Smooth muscle cell (in vitro differentiated cells): ENCODE results near the gene SCRN2. TPM values are rescaled to one million over a fixed set of nuclear protein-coding genes. Genes with fewer than 3 reads are reported as not detected.

Source experiments
- DNase-seq: peaks from one replicate; lab custom pipeline; 2025; ENCODE audit not compliant: unreplicated experiment; lab: John Stamatoyannopoulos, UW
- H2AFZ ChIP-seq: fragments of 200-600 bp; sonication (generic); 2 replicates; pipeline ENCODE4 v1.6.0; 2016; ENCODE audit warnings: antibody characterized with exemption, low read depth, mild to moderate bottlenecking
- H3F3A ChIP-seq: fragments of 200-600 bp; sonication (generic); 2 replicates; pipeline ENCODE4 v1.6.0; 2017; ENCODE audit warnings: antibody characterized with exemption, low read depth
- H3K27ac ChIP-seq: fragments of 200-600 bp; sonication (generic); 2 replicates; pipeline ENCODE4 v1.5.1; 2016; ENCODE audit warnings: low read depth, mild to moderate bottlenecking
- H3K27me3 ChIP-seq: fragments of 200-600 bp; sonication (generic); 2 replicates; pipeline ENCODE4 v1.6.1; 2016; ENCODE audit warnings: low read depth, mild to moderate bottlenecking
- H3K36me3 ChIP-seq: fragments of 200-600 bp; sonication (generic); 2 replicates; pipeline ENCODE4 v1.5.1; 2016; ENCODE audit warnings: low read depth
- H3K4me1 ChIP-seq: fragments of 200-600 bp; sonication (generic); 2 replicates; pipeline ENCODE4 v1.5.1; 2016; ENCODE audit warnings: low read depth
- H3K4me2 ChIP-seq: fragments of 200-600 bp; sonication (generic); 2 replicates; pipeline ENCODE4 v1.6.0; 2016; ENCODE audit warnings: mild to moderate bottlenecking
- H3K4me3 ChIP-seq: fragments of 200-600 bp; sonication (generic); 2 replicates; pipeline ENCODE4 v1.5.1; 2016; ENCODE audit warnings: mild to moderate bottlenecking
- H3K79me2 ChIP-seq: fragments of 200-600 bp; sonication (generic); 2 replicates; pipeline ENCODE4 v1.6.0; 2016; ENCODE audit warnings: low read depth, mild to moderate bottlenecking
- H3K9ac ChIP-seq: fragments of 200-600 bp; sonication (generic); 2 replicates; pipeline ENCODE4 v1.6.0; 2016; ENCODE audit warnings: low read depth
- H3K9me3 ChIP-seq: fragments of 200-600 bp; sonication (generic); replicated peaks from 2 replicates; pipeline ENCODE4 v1.5.1; 2016; ENCODE audit warnings: low read depth
- H4K20me1 ChIP-seq: fragments of 200-600 bp; sonication (generic); 2 replicates; pipeline ENCODE4 v1.6.0; 2016; ENCODE audit warnings: low read depth
- CTCF ChIP-seq: fragments of 200-600 bp; sonication (generic); IDR thresholded peaks from 2 replicates; pipeline ENCODE4 v1.5.1; 2017; ENCODE audit warnings: borderline replicate concordance, mild to moderate bottlenecking, antibody characterized with exemption; ENCODE audit not compliant: insufficient read depth, poor library complexity, severe bottlenecking
- WGBS: methylation state at CpG from one replicate; pipeline ENCODE4 v1.1.7; 2016; ENCODE audit warnings: low lambda C conversion rate; 5-methylcytosine and 5-hydroxymethylcytosine counted together
- polyA plus RNA-seq: library from polyadenylated mRNA; unstranded; fragments of >200 nt; fragmentation: Nextera tagmentation; extraction: Ambion mirVana; gene quantifications from 2 replicates; pipeline ENCODE4 v1.2.1, GENCODE V29; 2016
- total RNA-seq: library from RNA; depleted of rRNA; stranded (reverse); fragments of >200 nt; gene quantifications from 2 replicates; pipeline ENCODE4 v1.2.3, GENCODE V29; 2014

The SCRN2 gene
- total and polyA plus RNA-seq, 2 experiments from 2014 or later: 16.0 to 49.4 TPM

GRCh38 chr17:47862621-47863440 is 21.8 kb upstream of the SCRN2 start:
- Histone ChIP-seq H3K4me2 (peak overlapping the region; percentile 61), H3K9ac (peak overlapping the region; percentile 36)
- DNase-seq: no peak

GRCh38 chr17:47860386-47860785 is 19.3 kb upstream of the SCRN2 start:
- H3K4me1 ChIP-seq: no peaks in the 10 kb centered on the region

More at GRCh38 chr17:47862621-47863440, 21.8 kb upstream of the SCRN2 start:
- Histone ChIP-seq H3K79me2 (no peaks in the 10 kb centered on the region), H3K4me3 (no peak overlapping the region), H3K36me3 (no peaks in the 10 kb centered on the region), H3K9me3 (no peaks in the 10 kb centered on the region), H3K27ac (peak overlapping the region; percentile 77), H2AFZ (peak overlapping the region; percentile 72), H4K20me1 (no peaks in the 10 kb centered on the region), H3K27me3 (no peaks in the 10 kb centered on the region), H3F3A (no peaks in the 10 kb centered on the region), H3K4me1 (no peaks in the 10 kb centered on the region)
- no peak for TF ChIP-seq CTCF
- 74% methylated on average over 7 of the region's 7 CpGs for WGBS

GRCh38 chr17:47857551-47858455 is 16.7 kb upstream of the SCRN2 start:
- H2AFZ ChIP-seq: no peak overlapping the region
- H3K4me2 ChIP-seq: no peak overlapping the region
- no peaks in the 10 kb centered on the region for H3K27me3 ChIP-seq
- H3K27ac ChIP-seq: no peak overlapping the region
- H3K36me3 ChIP-seq: no peaks in the 10 kb centered on the region
- no peaks in the 10 kb centered on the region for H3K4me1 ChIP-seq
- DNase-seq: no peak
- H3K79me2 ChIP-seq: no peaks in the 10 kb centered on the region
- no peaks in the 10 kb centered on the region for H3K9me3 ChIP-seq
- TF ChIP-seq CTCF: no peak
- no peak overlapping the region for H3K9ac ChIP-seq
- WGBS: 58% methylated on average over 16 of the region's 16 CpGs
- H3K4me3 ChIP-seq: no peak overlapping the region
- no peaks in the 10 kb centered on the region for H4K20me1 ChIP-seq
- H3F3A ChIP-seq: no peaks in the 10 kb centered on the region

More at GRCh38 chr17:47860386-47860785, 19.3 kb upstream of the SCRN2 start:
- Histone ChIP-seq H3K27ac (no peak overlapping the region), H3K36me3 (no peaks in the 10 kb centered on the region), H3K9ac (no peak overlapping the region), H3K27me3 (no peaks in the 10 kb centered on the region), H3K9me3 (no peaks in the 10 kb centered on the region), H2AFZ (no peak overlapping the region), H3F3A (no peaks in the 10 kb centered on the region), H4K20me1 (no peaks in the 10 kb centered on the region), H3K79me2 (no peaks in the 10 kb centered on the region), H3K4me2 (no peak overlapping the region), H3K4me3 (no peak overlapping the region)
- 95% methylated on average over 5 of the region's 5 CpGs for WGBS
- no peak for DNase-seq
- no peak for TF ChIP-seq CTCF
